ENCODE measurements around the gene CACNA1C.

Gene CACNA1C

DNA sequence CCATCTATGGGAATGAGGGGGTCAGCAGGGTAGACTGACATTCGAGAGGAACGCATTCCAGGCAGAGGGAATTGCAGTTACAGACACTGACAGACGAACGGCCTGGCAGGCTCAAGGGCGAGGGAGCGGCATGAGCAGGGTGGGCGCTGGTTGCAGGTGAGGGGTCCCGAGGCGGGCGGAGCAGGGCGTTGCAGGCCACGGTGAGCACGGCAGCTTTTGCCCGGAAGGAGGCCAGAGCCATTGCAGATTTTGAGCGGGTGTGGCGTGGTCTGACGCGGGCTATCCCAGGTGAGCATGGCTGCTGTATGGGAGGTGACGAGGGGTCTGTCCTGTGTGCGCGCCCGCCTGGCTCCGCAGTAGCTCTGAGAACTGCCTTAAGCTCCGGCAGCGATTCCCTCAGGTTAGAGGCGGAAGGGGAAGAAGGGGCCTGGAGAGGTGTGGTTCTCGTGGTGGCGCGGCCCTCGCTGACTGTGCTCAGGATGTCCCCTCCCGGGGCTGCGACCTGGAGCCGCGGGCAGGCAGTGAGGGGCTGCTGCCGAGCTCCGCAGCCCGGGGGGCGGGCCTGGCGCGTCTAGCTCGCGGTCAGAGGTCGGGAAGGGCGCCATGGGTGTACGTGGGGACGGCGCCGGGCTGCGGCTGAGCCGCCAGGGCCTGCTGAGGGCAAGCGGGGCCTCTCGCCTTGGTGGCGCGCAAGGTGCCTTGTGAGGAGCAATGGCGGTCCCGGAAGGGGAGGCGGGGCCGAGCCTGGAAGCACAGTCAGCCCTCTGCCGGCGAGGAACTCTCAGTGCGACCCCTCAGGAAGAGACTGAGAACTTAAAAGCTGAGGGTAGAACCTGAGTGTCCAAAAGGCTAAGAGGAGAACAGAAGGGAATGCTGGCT is 177.1 kb downstream of the CACNA1C start:
- DNase-seq (ENCODE audit: low read depth in 2 of 3, low spot score in 2 of 3), result no peak

- DNase-seq (ENCODE audit: low read depth in 2 of 3, low spot score in 2 of 3), result no peak
Measured at GRCh38 chr12:2231011-2231595, 178.3 kb downstream of the CACNA1C start.

- DNase-seq (ENCODE audit: low read depth in 2 of 3, low spot score in 2 of 3), result no peak
Measured at GRCh38 chr12:2231956-2232355, 179.2 kb downstream of the CACNA1C start.

DNA sequence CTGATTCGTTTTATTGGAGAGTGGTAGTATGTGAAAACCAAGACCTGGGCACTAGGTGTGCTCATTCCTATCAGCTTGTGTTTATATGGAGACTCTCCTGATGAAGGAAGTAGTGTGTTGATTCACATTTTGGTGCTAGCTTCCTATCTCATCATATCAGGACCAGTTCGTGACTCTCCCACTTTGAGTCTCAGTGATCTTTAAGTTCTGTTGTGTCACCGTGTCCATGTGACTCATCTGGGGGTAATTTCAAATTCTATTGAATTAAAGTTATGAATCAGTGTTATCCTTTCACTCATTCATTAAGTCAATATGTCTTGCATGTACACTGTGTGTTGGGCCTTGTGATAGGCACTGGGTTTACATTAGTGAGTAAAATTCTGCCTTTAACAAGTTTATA is 180.2 kb downstream of the CACNA1C start:
- no peak for DNase-seq (ENCODE audit: low read depth in 2 of 3, low spot score in 2 of 3)

GRCh38 chr12:2234091-2234490 is 181.3 kb downstream of the CACNA1C start:
- no peak for DNase-seq (ENCODE audit: low read depth in 2 of 3, low spot score in 2 of 3)

- no peak for DNase-seq (ENCODE audit: low read depth in 2 of 3, low spot score in 2 of 3)
Measured at GRCh38 chr12:2234646-2235350, 182.0 kb downstream of the CACNA1C start.

- no peak for DNase-seq (ENCODE audit: low read depth in 2 of 3, low spot score in 2 of 3)
Measured at GRCh38 chr12:2236506-2237294, 183.9 kb downstream of the CACNA1C start.

DNA sequence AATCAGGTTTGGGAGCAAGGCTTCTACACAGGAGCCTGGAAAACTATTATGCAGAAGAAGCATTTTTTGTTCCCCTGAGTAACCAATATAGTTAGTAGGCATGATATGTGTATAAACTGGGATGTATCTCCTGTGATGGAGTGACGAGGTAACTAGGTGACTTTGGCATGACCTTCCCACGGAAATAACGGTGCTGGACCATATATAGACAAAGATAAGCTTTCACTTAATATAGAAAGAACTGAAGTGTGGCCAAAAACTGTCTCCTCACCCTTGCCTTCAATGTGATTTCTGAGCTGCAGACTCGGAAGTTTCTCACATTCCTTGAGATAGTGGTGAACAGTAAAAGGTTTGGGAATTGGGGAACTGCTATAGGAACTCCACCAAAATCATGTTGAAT is 185.3 kb downstream of the CACNA1C start:
- DNase-seq (ENCODE audit: low read depth in 2 of 3, low spot score in 2 of 3), result no peak

DNA sequence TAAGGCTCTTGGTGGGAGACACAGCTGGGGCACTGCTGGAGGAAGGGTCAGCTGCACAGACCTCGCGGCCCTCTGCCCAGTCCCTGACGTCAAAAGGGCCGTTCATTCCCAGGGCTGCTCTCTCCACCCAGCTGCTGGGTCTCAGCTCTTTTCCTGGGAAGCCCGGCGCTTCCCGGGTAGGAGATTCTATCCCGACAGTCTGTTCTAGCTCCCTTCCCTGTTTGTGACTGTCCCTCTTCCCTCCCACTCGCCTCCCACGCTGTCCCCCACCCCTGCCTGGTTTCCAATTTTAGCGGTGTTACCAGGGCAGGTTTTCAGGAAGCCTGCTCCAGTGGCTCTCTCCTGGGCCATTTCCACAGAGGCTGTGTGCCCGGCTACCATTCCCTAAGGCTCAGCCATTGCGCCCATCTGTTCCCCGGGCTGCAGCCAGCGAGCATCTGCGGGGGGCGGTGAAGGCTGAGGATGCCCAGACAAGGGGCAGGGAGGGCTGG is 186.6 kb downstream of the CACNA1C start:
- DNase-seq (ENCODE audit: low read depth in 2 of 3, low spot score in 2 of 3), result no peak

- no peak for DNase-seq (ENCODE audit: low read depth in 2 of 3, low spot score in 2 of 3)
Measured at GRCh38 chr12:2240390-2240789, 187.6 kb downstream of the CACNA1C start.

GRCh38 chr12:2240984-2241383 is 188.2 kb downstream of the CACNA1C start:
- DNase-seq (ENCODE audit: low read depth in 2 of 3, low spot score in 2 of 3), result no peak

- no peak for DNase-seq (ENCODE audit: low read depth in 2 of 3, low spot score in 2 of 3)
Measured at GRCh38 chr12:2242216-2242615, 189.4 kb downstream of the CACNA1C start.

- no peak for DNase-seq (ENCODE audit: low read depth in 2 of 3, low spot score in 2 of 3)
Measured at GRCh38 chr12:2242816-2243215, 190.0 kb downstream of the CACNA1C start.

GRCh38 chr12:2243275-2243674 is 190.5 kb downstream of the CACNA1C start:
- no peak for DNase-seq (ENCODE audit: low read depth in 2 of 3, low spot score in 2 of 3)

GRCh38 chr12:2244013-2244861 is 191.4 kb downstream of the CACNA1C start:
- no peak for DNase-seq (ENCODE audit: low read depth in 2 of 3, low spot score in 2 of 3)

DNA sequence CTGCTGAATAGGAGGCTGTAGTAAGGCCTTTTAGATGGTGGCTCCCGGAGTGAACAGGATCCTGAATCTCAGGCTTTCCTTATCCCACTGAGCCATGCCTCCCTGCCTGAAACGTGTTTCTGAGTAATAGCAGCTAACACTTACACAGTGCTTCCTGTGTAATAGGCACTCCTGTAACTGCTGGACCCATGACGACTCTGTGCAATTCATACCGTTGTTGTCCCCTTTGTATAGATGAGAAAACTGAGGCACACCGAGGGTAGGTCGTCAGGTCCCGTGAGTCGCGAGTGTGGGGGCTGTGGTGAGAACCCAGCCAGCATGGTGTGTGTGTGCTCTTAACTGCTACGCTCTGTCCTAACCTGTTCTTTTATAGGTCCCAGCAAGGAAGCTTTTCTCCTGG is 193.6 kb downstream of the CACNA1C start:
- no peak for DNase-seq (ENCODE audit: low read depth in 2 of 3, low spot score in 2 of 3)

DNA sequence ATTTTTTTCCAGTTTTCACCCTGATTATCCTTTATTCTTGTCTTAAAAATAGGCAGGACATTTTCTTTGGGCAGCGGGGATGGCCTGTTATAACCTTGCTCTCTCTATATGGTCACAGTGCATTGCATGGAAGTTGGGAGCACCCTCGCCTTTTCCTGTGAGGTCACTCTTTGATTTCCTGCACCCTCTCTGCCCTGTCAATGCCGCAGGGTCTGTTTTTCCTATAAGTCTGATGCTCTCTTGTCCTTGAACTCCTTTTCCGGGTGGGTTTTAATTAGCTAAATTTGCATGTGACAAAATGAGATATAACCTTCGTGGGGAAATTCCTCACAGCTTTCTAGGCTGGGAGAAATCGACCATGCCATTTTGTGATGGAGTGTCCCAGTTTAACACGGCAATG is 194.3 kb downstream of the CACNA1C start:
- no peak for DNase-seq (ENCODE audit: low read depth in 2 of 3, low spot score in 2 of 3)

DNA sequence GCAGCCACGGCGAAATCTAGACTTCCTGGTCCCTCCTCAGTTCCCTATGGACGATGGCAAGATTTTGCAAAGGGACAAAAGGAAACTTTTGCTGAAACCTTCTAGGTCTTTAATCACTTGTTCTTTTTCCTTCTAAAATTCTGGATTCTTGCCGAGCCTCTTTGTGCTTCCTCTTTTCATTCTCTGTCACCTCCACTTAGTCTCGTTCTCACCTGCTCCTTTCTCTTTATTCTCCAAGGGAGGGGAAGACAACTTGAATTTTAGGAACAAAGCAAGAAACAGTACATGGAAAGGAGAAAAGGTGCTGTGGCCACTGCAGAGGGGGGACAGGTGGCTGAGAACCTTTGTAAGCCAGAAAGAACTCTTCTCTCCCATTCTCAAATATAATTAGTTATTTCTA is 194.8 kb downstream of the CACNA1C start:
- DNase-seq (ENCODE audit: low read depth in 2 of 3, low spot score in 2 of 3), result no peak

DNA sequence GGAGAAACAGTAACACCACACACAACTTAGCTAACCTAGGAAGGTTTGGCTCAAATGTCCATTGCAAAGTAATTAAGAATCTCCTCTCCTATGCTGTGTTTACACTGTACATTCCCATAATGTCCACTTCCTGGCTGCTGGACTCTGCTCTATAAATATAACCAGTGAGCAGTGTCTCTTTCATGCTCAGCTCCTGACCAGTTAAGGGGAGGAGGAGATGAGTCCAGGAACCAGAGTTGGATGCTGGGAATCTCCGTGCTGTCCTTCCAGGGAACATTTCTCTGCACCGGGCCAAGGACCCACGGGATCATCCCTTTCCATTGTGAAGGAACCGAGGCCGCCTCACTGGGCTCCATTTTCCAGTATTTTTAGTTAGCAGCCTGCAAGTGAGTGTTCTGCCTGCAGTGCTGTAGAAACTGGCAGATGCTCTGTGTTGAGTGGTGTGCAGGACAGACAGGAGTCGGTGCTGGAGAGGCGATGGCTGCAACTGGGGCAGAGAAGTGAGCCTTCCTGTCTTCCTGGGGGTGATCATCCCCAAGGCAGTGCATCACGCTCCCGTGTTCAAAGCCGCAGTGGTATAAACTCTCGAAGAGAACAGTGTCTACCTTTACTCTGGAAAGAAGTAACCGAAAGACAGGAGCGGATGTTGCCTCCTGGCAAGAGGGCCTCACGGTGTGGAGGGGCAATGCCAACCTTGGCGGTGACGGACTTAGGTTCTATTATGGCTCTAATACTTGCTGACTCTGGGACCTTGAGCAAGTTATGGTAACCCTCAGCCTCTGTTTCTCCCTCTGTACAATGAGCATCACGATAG is 195.5 kb downstream of the CACNA1C start:
- no peak for DNase-seq (ENCODE audit: low read depth in 2 of 3, low spot score in 2 of 3)
